WTC11 (cell line): ENCODE results near the gene EIF2AK3. TPM values are rescaled to one million over a fixed set of nuclear protein-coding genes. Genes with fewer than 3 reads are reported as not detected.

ENCODE experiments used
- ATAC-seq: fragments of 200-7000 bp; cut with Tn5 transposase; 2 replicates; pipeline ENCODE4 v1.10.0; 2021; ENCODE audit warnings: mild to moderate bottlenecking, moderate library complexity
- CTCF ChIA-PET: fragments of 300-600 bp; sonication (Branson Sonifier 250); formaldehyde crosslinking; loops from one replicate; lab custom pipeline; 2021; ENCODE audit warnings: antibody characterized with exemption; lab: Charles Lee
- POLR2A ChIA-PET: fragments of 350-600 bp; sonication (Branson Sonifier 250); formaldehyde crosslinking; loops from one replicate; lab custom pipeline; 2021; ENCODE audit warnings: antibody characterized with exemption; lab: Charles Lee
- DNase-seq: peaks from one replicate; pipeline ENCODE4 v3.0.0; 2021; ENCODE audit warnings: low spot score
- H3K27ac Mint-ChIP-seq: 2 replicates; pipeline ENCODE4 v1.8.0; 2021; ENCODE audit warnings: mixed read lengths
- H3K27me3 Mint-ChIP-seq: 2 replicates; pipeline ENCODE4 v1.8.0; 2021; ENCODE audit warnings: low read depth, mild to moderate bottlenecking, moderate library complexity, mixed read lengths
- H3K36me3 Mint-ChIP-seq: 2 replicates; pipeline ENCODE4 v1.8.0; 2021; ENCODE audit warnings: mixed read lengths
- H3K4me1 Mint-ChIP-seq: 2 replicates; pipeline ENCODE4 v1.8.0; 2022; ENCODE audit warnings: mixed read lengths
- H3K4me3 Mint-ChIP-seq: 2 replicates; pipeline ENCODE4 v1.8.0; 2021; ENCODE audit warnings: mild to moderate bottlenecking, moderate library complexity, mixed read lengths
- H3K9me3 Mint-ChIP-seq: 2 replicates; pipeline ENCODE4 v1.8.0; 2021; ENCODE audit warnings: mixed read lengths
- CBFB ChIP-seq: sonication (generic); formaldehyde crosslinking; IDR thresholded peaks from 2 replicates; pipeline ENCODE4 v1.8.1; 2022; ENCODE audit warnings: mild to moderate bottlenecking, low read depth, missing genetic modification reagents
- ESRRA ChIP-seq: sonication (generic); formaldehyde crosslinking; IDR thresholded peaks from 2 replicates; pipeline ENCODE4 v1.8.1; 2022; ENCODE audit warnings: mild to moderate bottlenecking, missing genetic modification reagents, borderline replicate concordance
- FOXJ3 ChIP-seq: sonication (generic); formaldehyde crosslinking; IDR thresholded peaks from 2 replicates; pipeline ENCODE4 v1.9.0; 2021; ENCODE audit warnings: missing genetic modification reagents, mild to moderate bottlenecking, borderline replicate concordance
- GRHL2 ChIP-seq: fragments of 250-450 bp; sonication (Bioruptor Pico); IDR thresholded peaks from 2 replicates; pipeline ENCODE4 v1.8.0; 2022; ENCODE audit warnings: mild to moderate bottlenecking, moderate library complexity; ENCODE audit not compliant: insufficient replicate concordance, severe bottlenecking
- GTF2I ChIP-seq: fragments of 250-450 bp; sonication (Bioruptor Pico); conservative IDR thresholded peaks from 2 replicates; pipeline ENCODE4 v1.4.0; 2021; ENCODE audit warnings: mild to moderate bottlenecking
- JAZF1 ChIP-seq: fragments of 250-450 bp; sonication (Bioruptor Pico); IDR thresholded peaks from 2 replicates; pipeline ENCODE4 v1.9.0; 2021; ENCODE audit warnings: moderate library complexity, mild to moderate bottlenecking, inconsistent platforms
- NFATC4 ChIP-seq: fragments of 250-450 bp; sonication (Bioruptor Pico); IDR thresholded peaks from 2 replicates; pipeline ENCODE4 v1.9.0; 2021; ENCODE audit warnings: mild to moderate bottlenecking
- NR2C2 ChIP-seq: sonication (generic); formaldehyde crosslinking; IDR thresholded peaks from 2 replicates; pipeline ENCODE4 v1.8.0; 2022; ENCODE audit warnings: mild to moderate bottlenecking, missing genetic modification reagents
- SP1 ChIP-seq: sonication (generic); formaldehyde crosslinking; conservative IDR thresholded peaks from 2 replicates; pipeline ENCODE4 v1.8.1; 2022; ENCODE audit warnings: missing genetic modification reagents
- TEAD4 ChIP-seq: sonication (generic); formaldehyde crosslinking; IDR thresholded peaks from 2 replicates; pipeline ENCODE4 v1.8.0; 2022; ENCODE audit warnings: mild to moderate bottlenecking, missing genetic modification reagents
- ZNF138 ChIP-seq: sonication (generic); formaldehyde crosslinking; conservative IDR thresholded peaks from 2 replicates; pipeline ENCODE4 v1.8.1; 2022; ENCODE audit warnings: mild to moderate bottlenecking, moderate library complexity, missing genetic modification reagents
- ZNF317 ChIP-seq: sonication (generic); formaldehyde crosslinking; IDR thresholded peaks from 2 replicates; pipeline ENCODE4 v1.8.1; 2023; ENCODE audit warnings: low read depth, mild to moderate bottlenecking, moderate library complexity, missing genetic modification reagents, borderline replicate concordance
- ZNF416 ChIP-seq: fragments of 250-450 bp; sonication (Bioruptor Pico); IDR thresholded peaks from 2 replicates; pipeline ENCODE4 v1.9.0; 2021; ENCODE audit warnings: mild to moderate bottlenecking, inconsistent platforms
- ZNF671 ChIP-seq: fragments of 250-450 bp; sonication (Bioruptor Pico); IDR thresholded peaks from 2 replicates; pipeline ENCODE4 v1.8.0; 2021; ENCODE audit warnings: mild to moderate bottlenecking
- total RNA-seq: library from RNA; stranded (reverse); gene quantifications from 3 replicates; pipeline ENCODE4 v1.2.3, GENCODE V29; 2021
- TF ChIP-seq, protein P1 (sequence below): sonication (generic); formaldehyde crosslinking; conservative IDR thresholded peaks from 2 replicates; pipeline ENCODE4 v1.8.1; 2023; ENCODE audit warnings: mild to moderate bottlenecking, low read depth, missing genetic modification reagents, moderate library complexity
- TF ChIP-seq, protein P2 (sequence below): sonication (generic); formaldehyde crosslinking; IDR thresholded peaks from 2 replicates; pipeline ENCODE4 v1.8.1; 2022; ENCODE audit warnings: missing genetic modification reagents, borderline replicate concordance
- TF ChIP-seq, protein P3 (sequence below): sonication (generic); formaldehyde crosslinking; IDR thresholded peaks from 2 replicates; pipeline ENCODE4 v1.8.0; 2023; ENCODE audit warnings: missing genetic modification reagents
- TF ChIP-seq, protein P4 (sequence below): sonication (generic); formaldehyde crosslinking; IDR thresholded peaks from 2 replicates; pipeline ENCODE4 v1.8.0; 2022; ENCODE audit warnings: mild to moderate bottlenecking, missing genetic modification reagents
- TF ChIP-seq, protein P5 (sequence below): sonication (generic); formaldehyde crosslinking; conservative IDR thresholded peaks from 2 replicates; pipeline ENCODE4 v1.8.1; 2022; ENCODE audit warnings: mild to moderate bottlenecking, missing genetic modification reagents
- TF ChIP-seq, protein P6 (sequence below): sonication (generic); formaldehyde crosslinking; IDR thresholded peaks from 2 replicates; pipeline ENCODE4 v1.8.1; 2022; ENCODE audit warnings: mild to moderate bottlenecking, moderate library complexity, missing genetic modification reagents
- TF ChIP-seq, protein P7 (sequence below): fragments of 250-450 bp; sonication (Bioruptor Pico); IDR thresholded peaks from 2 replicates; pipeline ENCODE4 v2.1.2; 2022; ENCODE audit warnings: mild to moderate bottlenecking, moderate library complexity
- TF ChIP-seq, protein P8 (sequence below): fragments of 250-450 bp; sonication (Bioruptor Pico); IDR thresholded peaks from 2 replicates; pipeline ENCODE4 v1.9.0; 2021; ENCODE audit warnings: mild to moderate bottlenecking

Gene EIF2AK3
- total RNA-seq, 1 experiment from 2014 or later: 20.8 TPM

DNA sequence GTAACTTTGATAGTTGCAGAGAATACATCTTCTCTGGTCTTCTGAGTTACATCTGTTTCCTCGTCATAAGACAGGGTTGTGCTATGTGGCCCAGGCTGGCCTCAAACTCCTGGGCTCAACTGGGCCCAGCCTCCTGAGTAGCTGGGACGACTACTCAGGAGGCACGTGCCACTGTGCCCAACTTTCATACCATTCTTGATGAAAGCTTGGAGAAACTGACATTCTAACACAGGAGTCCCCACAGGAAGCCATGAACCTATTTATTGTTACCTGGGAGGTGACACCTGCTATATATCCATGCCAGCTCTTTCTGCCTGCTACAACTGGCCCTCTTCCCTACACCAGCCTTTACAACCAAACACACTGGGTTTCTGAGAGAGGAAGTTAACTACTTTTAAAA, 19.1 kb downstream of the EIF2AK3 start:
- ChIA-PET CTCF (interaction anchor here (0.5 to 0.7 kb wide), 2 partner anchors 13 to 25 kb away, joined by 3 to 4 read pairs; no protein-coding TSS in a partner anchor), POLR2A (interaction anchor here (0.7 kb wide), 1 partner anchor 20 kb away, joined by 3 read pairs; no protein-coding TSS in a partner anchor)
- H3K27me3 Mint-ChIP-seq: no peaks in the 10 kb centered on the region

DNA sequence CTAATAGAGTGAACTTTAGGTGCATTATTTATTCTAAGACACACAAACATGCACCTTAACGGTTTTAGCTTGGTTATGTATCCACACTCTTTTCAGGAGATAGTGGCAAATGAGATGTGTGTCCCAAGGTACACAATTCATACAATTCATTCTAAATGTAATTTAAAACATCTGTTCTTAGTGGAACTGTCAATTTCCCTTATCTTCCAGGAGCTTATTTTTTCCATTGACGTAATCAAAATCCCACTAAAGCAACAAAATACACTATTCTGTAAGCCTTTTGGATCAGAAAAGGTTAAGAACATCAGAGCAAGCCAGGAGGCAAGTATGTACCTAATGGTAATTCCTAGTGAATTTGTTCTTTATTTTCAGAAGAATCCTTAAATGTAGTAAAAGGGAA, 19.8 kb downstream of the EIF2AK3 start:
- no peaks in the 10 kb centered on the region for H3K9me3 Mint-ChIP-seq
- CTCF ChIA-PET: interaction anchor here (1.6 to 2.2 kb wide), 2 partner anchors 62 to 64 kb away, joined by 5 to 9 read pairs; no protein-coding TSS in a partner anchor
- ATAC-seq: no peak

More for the DNA sequence above, 19.1 kb downstream of the EIF2AK3 start:
- H3K36me3 Mint-ChIP-seq: no peaks in the 10 kb centered on the region
- no peak for ATAC-seq
- H3K4me3 Mint-ChIP-seq: no peak overlapping the region
- no peak overlapping the region for H3K27ac Mint-ChIP-seq
- TF ChIP-seq, protein P1, sequence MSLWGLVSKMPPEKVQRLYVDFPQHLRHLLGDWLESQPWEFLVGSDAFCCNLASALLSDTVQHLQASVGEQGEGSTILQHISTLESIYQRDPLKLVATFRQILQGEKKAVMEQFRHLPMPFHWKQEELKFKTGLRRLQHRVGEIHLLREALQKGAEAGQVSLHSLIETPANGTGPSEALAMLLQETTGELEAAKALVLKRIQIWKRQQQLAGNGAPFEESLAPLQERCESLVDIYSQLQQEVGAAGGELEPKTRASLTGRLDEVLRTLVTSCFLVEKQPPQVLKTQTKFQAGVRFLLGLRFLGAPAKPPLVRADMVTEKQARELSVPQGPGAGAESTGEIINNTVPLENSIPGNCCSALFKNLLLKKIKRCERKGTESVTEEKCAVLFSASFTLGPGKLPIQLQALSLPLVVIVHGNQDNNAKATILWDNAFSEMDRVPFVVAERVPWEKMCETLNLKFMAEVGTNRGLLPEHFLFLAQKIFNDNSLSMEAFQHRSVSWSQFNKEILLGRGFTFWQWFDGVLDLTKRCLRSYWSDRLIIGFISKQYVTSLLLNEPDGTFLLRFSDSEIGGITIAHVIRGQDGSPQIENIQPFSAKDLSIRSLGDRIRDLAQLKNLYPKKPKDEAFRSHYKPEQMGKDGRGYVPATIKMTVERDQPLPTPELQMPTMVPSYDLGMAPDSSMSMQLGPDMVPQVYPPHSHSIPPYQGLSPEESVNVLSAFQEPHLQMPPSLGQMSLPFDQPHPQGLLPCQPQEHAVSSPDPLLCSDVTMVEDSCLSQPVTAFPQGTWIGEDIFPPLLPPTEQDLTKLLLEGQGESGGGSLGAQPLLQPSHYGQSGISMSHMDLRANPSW (CRISPR knock-in tag): no peak
- TF ChIP-seq ZNF671: no peak
- no peak for TF ChIP-seq ZNF416
- no peak for TF ChIP-seq JAZF1
- TF ChIP-seq GTF2I (CRISPR knock-in tag): no peak
- TF ChIP-seq, protein P2, sequence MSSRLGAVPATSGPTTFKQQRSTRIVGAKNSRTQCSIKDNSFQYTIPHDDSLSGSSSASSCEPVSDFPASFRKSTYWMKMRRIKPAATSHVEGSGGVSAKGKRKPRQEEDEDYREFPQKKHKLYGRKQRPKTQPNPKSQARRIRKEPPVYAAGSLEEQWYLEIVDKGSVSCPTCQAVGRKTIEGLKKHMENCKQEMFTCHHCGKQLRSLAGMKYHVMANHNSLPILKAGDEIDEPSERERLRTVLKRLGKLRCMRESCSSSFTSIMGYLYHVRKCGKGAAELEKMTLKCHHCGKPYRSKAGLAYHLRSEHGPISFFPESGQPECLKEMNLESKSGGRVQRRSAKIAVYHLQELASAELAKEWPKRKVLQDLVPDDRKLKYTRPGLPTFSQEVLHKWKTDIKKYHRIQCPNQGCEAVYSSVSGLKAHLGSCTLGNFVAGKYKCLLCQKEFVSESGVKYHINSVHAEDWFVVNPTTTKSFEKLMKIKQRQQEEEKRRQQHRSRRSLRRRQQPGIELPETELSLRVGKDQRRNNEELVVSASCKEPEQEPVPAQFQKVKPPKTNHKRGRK: no peak
- TF ChIP-seq NFATC4 (CRISPR knock-in tag): no peak
- TF ChIP-seq, all 79 proteins: peak for 0
- no peak for DNase-seq
- peaks cover 12% of the 10 kb centered on the region for H3K4me1 Mint-ChIP-seq
- H3K9me3 Mint-ChIP-seq: no peaks in the 10 kb centered on the region

More for the DNA sequence above, 19.8 kb downstream of the EIF2AK3 start:
- DNase-seq: no peak
- TF ChIP-seq, protein P3, sequence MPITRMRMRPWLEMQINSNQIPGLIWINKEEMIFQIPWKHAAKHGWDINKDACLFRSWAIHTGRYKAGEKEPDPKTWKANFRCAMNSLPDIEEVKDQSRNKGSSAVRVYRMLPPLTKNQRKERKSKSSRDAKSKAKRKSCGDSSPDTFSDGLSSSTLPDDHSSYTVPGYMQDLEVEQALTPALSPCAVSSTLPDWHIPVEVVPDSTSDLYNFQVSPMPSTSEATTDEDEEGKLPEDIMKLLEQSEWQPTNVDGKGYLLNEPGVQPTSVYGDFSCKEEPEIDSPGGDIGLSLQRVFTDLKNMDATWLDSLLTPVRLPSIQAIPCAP: no peak
- TF ChIP-seq, protein P4, sequence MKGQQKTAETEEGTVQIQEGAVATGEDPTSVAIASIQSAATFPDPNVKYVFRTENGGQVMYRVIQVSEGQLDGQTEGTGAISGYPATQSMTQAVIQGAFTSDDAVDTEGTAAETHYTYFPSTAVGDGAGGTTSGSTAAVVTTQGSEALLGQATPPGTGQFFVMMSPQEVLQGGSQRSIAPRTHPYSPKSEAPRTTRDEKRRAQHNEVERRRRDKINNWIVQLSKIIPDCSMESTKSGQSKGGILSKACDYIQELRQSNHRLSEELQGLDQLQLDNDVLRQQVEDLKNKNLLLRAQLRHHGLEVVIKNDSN (CRISPR knock-in tag): no peak
- TF ChIP-seq TEAD4 (no peak), ZNF317 (no peak), SP1 (CRISPR knock-in tag) (no peak), NR2C2 (CRISPR knock-in tag) (no peak), ESRRA (CRISPR knock-in tag) (no peak), FOXJ3 (no peak), GRHL2 (CRISPR knock-in tag) (no peak), ZNF138 (no peak), CBFB (CRISPR knock-in tag) (no peak)
- TF ChIP-seq, protein P5, sequence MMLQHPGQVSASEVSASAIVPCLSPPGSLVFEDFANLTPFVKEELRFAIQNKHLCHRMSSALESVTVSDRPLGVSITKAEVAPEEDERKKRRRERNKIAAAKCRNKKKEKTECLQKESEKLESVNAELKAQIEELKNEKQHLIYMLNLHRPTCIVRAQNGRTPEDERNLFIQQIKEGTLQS: no peak
- TF ChIP-seq, protein P6, sequence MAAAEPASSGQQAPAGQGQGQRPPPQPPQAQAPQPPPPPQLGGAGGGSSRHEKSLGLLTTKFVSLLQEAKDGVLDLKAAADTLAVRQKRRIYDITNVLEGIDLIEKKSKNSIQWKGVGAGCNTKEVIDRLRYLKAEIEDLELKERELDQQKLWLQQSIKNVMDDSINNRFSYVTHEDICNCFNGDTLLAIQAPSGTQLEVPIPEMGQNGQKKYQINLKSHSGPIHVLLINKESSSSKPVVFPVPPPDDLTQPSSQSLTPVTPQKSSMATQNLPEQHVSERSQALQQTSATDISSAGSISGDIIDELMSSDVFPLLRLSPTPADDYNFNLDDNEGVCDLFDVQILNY (CRISPR knock-in tag): no peak
- TF ChIP-seq, protein P7, sequence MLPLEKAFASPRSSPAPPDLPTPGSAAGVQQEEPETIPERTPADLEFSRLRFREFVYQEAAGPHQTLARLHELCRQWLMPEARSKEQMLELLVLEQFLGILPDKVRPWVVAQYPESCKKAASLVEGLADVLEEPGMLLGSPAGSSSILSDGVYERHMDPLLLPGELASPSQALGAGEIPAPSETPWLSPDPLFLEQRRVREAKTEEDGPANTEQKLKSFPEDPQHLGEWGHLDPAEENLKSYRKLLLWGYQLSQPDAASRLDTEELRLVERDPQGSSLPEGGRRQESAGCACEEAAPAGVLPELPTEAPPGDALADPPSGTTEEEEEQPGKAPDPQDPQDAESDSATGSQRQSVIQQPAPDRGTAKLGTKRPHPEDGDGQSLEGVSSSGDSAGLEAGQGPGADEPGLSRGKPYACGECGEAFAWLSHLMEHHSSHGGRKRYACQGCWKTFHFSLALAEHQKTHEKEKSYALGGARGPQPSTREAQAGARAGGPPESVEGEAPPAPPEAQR (CRISPR knock-in tag): no peak
- TF ChIP-seq, protein P8, sequence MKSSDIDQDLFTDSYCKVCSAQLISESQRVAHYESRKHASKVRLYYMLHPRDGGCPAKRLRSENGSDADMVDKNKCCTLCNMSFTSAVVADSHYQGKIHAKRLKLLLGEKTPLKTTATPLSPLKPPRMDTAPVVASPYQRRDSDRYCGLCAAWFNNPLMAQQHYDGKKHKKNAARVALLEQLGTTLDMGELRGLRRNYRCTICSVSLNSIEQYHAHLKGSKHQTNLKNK (CRISPR knock-in tag): no peak
- no peaks in the 10 kb centered on the region for H3K36me3 Mint-ChIP-seq
- H3K27ac Mint-ChIP-seq: no peak overlapping the region
- H3K27me3 Mint-ChIP-seq: no peaks in the 10 kb centered on the region
- no peak overlapping the region for H3K4me3 Mint-ChIP-seq
- POLR2A ChIA-PET: no interaction called here
- H3K4me1 Mint-ChIP-seq: peaks cover 18% of the 10 kb centered on the region
